MM.1S (cell line): ENCODE data around the gene TNFRSF12A.

Experiments used
- DNase-seq: peaks from one replicate; pipeline ENCODE4 v3.0.0-alpha.2; 2015
- H2AFZ ChIP-seq: fragments of 300-600 bp; sonication (generic); 2 replicates; pipeline ENCODE4 v1.6.0; 2016; ENCODE audit warnings: antibody characterized with exemption, low read length
- H3F3A ChIP-seq: fragments of 300-600 bp; sonication (generic); 2 replicates; pipeline ENCODE4 v1.6.1; 2016; ENCODE audit warnings: mild to moderate bottlenecking, antibody characterized with exemption, low read length, moderate library complexity, mixed read lengths; ENCODE audit not compliant: insufficient read depth
- H3K27ac ChIP-seq: fragments of 300-600 bp; sonication (generic); 2 replicates; pipeline ENCODE4 v1.5.1; 2016; ENCODE audit warnings: mild to moderate bottlenecking, low read length
- H3K27me3 ChIP-seq: fragments of 300-600 bp; sonication (generic); replicated peaks from 2 replicates; pipeline ENCODE4 v1.6.0; 2016; ENCODE audit warnings: low read length; ENCODE audit not compliant: insufficient read depth
- H3K36me3 ChIP-seq: fragments of 300-600 bp; sonication (generic); replicated peaks from 2 replicates; pipeline ENCODE4 v1.6.1; 2016; ENCODE audit warnings: mild to moderate bottlenecking, low read length, mixed read lengths; ENCODE audit not compliant: insufficient read depth
- H3K4me1 ChIP-seq: fragments of 300-600 bp; sonication (generic); 2 replicates; pipeline ENCODE4 v1.6.1; 2016; ENCODE audit warnings: low read length, mixed read lengths
- H3K4me2 ChIP-seq: fragments of 300-600 bp; sonication (generic); 2 replicates; pipeline ENCODE4 v1.6.0; 2016; ENCODE audit warnings: low read depth, low read length
- H3K4me3 ChIP-seq: fragments of 300-600 bp; sonication (generic); 2 replicates; pipeline ENCODE4 v1.5.1; 2016; ENCODE audit warnings: low read length, mixed read lengths
- H3K79me2 ChIP-seq: fragments of 300-600 bp; sonication (generic); 2 replicates; pipeline ENCODE4 v1.6.1; 2016; ENCODE audit warnings: mixed run types, low read length, mixed read lengths
- H3K9ac ChIP-seq: fragments of 300-600 bp; sonication (generic); 2 replicates; pipeline ENCODE4 v1.6.1; 2016; ENCODE audit warnings: low read length, mixed read lengths
- H3K9me2 ChIP-seq: fragments of 300-600 bp; sonication (generic); replicated peaks from 2 replicates; pipeline ENCODE4 v1.6.1; 2016; ENCODE audit warnings: mild to moderate bottlenecking, low read length, mixed read lengths; ENCODE audit not compliant: insufficient read depth
- H3K9me3 ChIP-seq: fragments of 300-600 bp; sonication (generic); replicated peaks from 2 replicates; pipeline ENCODE4 v1.6.1; 2016; ENCODE audit warnings: mild to moderate bottlenecking, low read length, mixed read lengths; ENCODE audit not compliant: insufficient read depth
- H4K20me1 ChIP-seq: fragments of 300-600 bp; sonication (generic); 2 replicates; pipeline ENCODE4 v1.6.1; 2016; ENCODE audit warnings: mild to moderate bottlenecking, low read length, moderate library complexity, mixed read lengths; ENCODE audit not compliant: insufficient read depth
- CTCF ChIP-seq: fragments of 300-600 bp; sonication (generic); IDR thresholded peaks from 2 replicates; pipeline ENCODE4 v1.5.1; 2016; ENCODE audit warnings: antibody characterized with exemption, low read length, mixed read lengths
- EZH2 ChIP-seq: fragments of 300-600 bp; sonication (generic); optimal IDR thresholded peaks from 2 replicates; pipeline ENCODE3; 2017; ENCODE audit warnings: low read depth, mild to moderate bottlenecking, antibody characterized with exemption, low read length, mixed read lengths
- EZH2phosphoT487 ChIP-seq: fragments of 300-600 bp; sonication (generic); IDR thresholded peaks from 2 replicates; pipeline ENCODE4 v1.6.1; 2018; ENCODE audit warnings: antibody characterized with exemption, low read length

The TNFRSF12A gene

GRCh38 chr16:3045758-3046640 is 25.8 kb downstream of the TNFRSF12A start, which contains the start of gene MMP25:
MMP25 (plus strand) TSS chr16:3046561; CDS start chr16:3046918, 357 bp downstream.
- peak within 1 kb of the TSS; percentile 27; the same call in 1 of the 2 replicates for H2AFZ ChIP-seq
- no peaks in the 10 kb centered on the region for H4K20me1 ChIP-seq
- no peak within 1 kb of the TSS; the same call in 1 of the 2 replicates for H3K9ac ChIP-seq
- no peaks in the 10 kb centered on the region for H3K36me3 ChIP-seq
- H3K9me2 ChIP-seq = no peaks in the 10 kb centered on the region
- TF ChIP-seq EZH2phosphoT487 (peak; percentile 74; the same call in 1 of the 2 replicates), EZH2 (peak; percentile 97), CTCF (no peak)
- peak within 1 kb of the TSS; percentile 88 for H3K4me2 ChIP-seq
- H3F3A ChIP-seq = no peaks in the 10 kb centered on the region
- no peaks in the 10 kb centered on the region for H3K9me3 ChIP-seq
- H3K79me2 ChIP-seq = no peaks in the 10 kb centered on the region
- DNase-seq = no peak
- peaks cover 91% of the 10 kb centered on the region for H3K27me3 ChIP-seq
- no peak within 1 kb of the TSS for H3K27ac ChIP-seq
- peak within 1 kb of the TSS; percentile 51 for H3K4me3 ChIP-seq
- 0 out of 2 replicates have a peak, but pooled peaks cover 5% of the 10 kb centered on the region for H3K4me1 ChIP-seq

- Histone ChIP-seq H4K20me1 (no peaks in the 10 kb centered on the region), H3K9ac (no peak overlapping the region), H3K27me3 (peaks cover 92% of the 10 kb centered on the region), H3K4me3 (no peak overlapping the region), H3K4me1 (0 out of 2 replicates have a peak, but pooled peaks cover 5% of the 10 kb centered on the region), H2AFZ (no peak overlapping the region), H3K27ac (no peak overlapping the region), H3K4me2 (no peak overlapping the region), H3K9me3 (no peaks in the 10 kb centered on the region), H3F3A (no peaks in the 10 kb centered on the region), H3K9me2 (no peaks in the 10 kb centered on the region), H3K36me3 (no peaks in the 10 kb centered on the region), H3K79me2 (no peaks in the 10 kb centered on the region)
- TF ChIP-seq CTCF (no peak), EZH2phosphoT487 (peak; percentile 66; the same call in 1 of the 2 replicates), EZH2 (peak; percentile 89)
- DNase-seq = no peak
Measured at GRCh38 chr16:3046641-3047386, 26.6 kb downstream of the TNFRSF12A start.

DNA sequence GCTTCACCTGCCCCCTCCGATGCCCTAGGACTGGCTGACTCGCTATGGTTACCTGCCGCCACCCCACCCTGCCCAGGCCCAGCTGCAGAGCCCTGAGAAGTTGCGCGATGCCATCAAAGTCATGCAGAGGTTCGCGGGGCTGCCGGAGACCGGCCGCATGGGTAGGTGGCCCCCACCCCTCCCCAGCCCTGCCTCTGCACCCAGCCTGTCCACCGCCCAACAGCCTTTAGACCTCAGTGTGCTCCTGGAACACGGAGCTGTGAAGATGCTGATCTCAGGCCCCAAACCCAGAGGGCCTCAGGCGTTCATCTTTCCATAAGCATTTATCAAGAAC is 27.2 kb downstream of the TNFRSF12A start:
- H3K9me2 ChIP-seq = no peaks in the 10 kb centered on the region
- no peaks in the 10 kb centered on the region for H3K79me2 ChIP-seq
- no peak overlapping the region for H3K27ac ChIP-seq
- TF ChIP-seq CTCF (no peak), EZH2 (no peak), EZH2phosphoT487 (no peak)
- H3K27me3 ChIP-seq = peaks cover 92% of the 10 kb centered on the region
- H3K9me3 ChIP-seq = no peaks in the 10 kb centered on the region
- H3K4me1 ChIP-seq = 0 out of 2 replicates have a peak, but pooled peaks cover 5% of the 10 kb centered on the region
- H4K20me1 ChIP-seq = no peaks in the 10 kb centered on the region
- no peak overlapping the region for H3K9ac ChIP-seq
- no peak overlapping the region for H3K4me2 ChIP-seq
- no peak overlapping the region for H2AFZ ChIP-seq
- DNase-seq = no peak
- no peak overlapping the region for H3K4me3 ChIP-seq
- no peaks in the 10 kb centered on the region for H3F3A ChIP-seq
- no peaks in the 10 kb centered on the region for H3K36me3 ChIP-seq
